ENCODE results near the gene PPP1R13B.

The PPP1R13B gene

DNA sequence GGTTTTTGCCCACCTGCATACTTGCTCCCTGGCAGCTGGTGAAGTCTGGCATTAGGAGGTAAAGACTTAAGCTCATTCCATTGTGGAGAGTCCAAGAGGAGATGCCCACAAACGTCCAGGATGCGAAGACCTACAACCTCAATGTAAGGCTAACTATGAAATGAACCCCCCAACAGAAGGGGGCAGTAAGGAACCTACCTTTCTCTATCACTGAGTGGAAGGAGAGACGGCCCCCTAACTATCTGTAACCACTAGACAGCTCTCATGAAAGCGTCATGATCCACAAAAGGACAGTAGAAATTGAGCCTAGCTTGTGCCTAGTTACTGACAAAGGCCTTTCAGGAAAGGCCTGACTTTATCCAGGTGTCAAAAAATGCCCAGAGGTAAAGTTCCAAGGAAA, 76.5 kb downstream of the PPP1R13B start:
- no peak for DNase-seq

DNA sequence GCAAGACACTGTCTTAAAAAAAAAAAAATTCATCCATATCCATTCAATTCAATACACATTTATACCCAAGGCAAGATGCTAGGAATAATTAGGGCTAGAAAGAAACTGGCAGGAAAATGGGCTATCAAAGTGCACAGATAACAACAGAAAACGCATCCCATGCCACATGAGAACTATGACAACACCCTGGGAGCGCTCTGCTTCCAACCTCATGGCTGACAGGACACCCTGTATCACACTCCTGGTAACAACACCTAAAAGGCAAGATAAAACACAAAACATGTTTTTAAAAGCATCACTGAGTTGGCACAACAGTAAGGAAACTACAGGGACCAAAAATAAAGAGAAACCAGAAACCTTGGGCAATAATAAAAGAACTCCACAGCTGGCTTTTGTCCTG, 76.9 kb downstream of the PPP1R13B start:
- DNase-seq = no peak

DNA sequence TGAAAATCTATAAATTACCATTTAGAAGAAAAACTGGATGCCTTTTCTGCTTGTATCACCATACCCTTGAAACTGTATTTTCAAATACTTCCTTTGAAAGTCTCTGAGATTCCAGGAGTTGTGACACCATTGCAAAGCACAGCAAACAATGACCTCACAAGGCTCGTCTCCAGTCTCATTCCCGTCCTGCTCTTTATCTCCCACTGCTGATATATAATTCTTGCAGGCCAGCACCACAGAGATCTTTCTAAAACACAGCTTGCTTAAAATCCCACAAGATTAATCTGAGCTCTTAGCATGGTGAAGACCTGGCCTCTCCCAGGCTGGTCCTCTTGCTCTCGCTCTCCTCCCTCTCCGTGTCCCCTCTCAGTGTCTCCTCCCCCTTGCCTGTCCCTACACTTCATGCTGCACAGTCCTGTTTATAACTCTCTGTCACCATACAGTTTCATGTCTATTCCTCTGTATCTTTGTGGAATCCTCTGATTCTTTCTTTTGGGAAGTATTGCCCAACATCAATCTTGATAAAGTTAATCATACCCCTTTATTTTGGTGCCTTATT, 80.0 kb downstream of the PPP1R13B start:
- DNase-seq = no peak

DNA sequence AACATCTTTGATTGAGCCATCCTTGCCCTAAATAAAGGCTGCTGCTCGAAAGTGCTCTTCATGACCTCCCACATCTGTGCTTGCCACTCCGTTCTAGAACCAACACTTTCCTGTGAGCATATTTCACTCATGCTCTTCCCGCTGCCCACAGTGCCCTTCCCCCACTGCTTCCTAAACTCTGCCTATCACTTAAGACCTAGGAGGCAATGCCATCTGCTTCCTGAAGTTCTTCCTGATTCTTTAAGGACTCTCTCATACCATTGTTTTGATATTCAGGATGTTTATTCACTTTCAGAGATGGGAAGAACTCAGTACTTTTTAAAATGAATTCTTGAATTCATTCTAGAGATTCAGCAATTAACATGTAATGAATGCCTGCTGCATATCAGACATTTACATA, 81.8 kb downstream of the PPP1R13B start:
- DNase-seq = no peak

DNA sequence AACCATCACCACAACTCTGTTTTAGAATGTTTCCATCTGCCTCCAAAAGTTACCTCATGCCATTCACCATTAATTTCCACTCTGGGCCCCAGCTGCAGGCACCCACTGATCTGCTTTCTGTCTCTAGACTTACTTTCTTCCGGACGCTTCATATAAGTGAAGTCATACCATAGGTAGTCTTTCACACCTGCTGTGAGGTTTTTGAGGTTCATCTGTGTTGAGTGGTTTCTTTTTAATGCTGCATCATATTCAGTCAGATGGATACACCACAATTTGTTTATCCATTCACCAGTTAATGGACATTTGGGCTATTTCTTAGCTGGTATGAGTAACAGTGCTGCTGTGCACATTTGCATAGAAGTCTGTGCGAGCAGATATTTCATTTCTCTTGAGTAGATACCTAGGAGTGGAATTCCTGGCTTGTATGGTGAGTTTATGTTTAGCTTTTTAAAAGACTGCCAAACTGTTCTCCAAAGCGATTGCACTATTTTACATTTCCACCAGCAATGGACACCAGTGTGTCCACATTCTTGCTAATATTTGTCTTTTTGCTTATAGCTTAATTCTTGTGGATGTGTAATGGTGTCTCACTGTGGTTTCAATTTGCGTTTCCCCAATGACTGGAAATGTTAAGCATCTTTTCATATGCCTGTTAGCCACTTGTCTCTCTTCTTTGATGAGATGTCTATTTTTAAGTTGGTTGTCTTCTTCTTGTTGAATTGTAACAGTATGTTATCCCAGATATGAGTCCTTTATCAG, 83.5 kb downstream of the PPP1R13B start:
- no peak for DNase-seq

DNA sequence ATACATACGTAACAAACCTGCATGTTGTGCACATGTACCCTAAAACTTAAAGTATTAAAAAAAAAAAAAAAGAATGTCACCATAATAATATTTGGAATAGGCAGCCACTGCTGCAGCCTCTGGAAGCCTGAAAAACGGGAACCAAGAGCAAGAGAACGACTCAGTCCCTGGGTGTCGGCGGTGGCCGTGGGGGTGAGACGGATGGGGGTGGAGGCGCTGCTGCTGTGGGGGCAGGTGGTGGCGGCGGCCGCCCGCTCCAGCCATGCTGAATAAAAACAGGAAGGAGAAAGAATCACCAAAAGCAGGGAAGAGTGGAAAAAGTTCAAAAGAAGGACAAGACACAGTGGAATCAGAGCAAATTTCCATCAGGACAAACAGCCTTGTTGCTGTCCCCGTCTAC, 84.8 kb downstream of the PPP1R13B start:
- DNase-seq = no peak

DNA sequence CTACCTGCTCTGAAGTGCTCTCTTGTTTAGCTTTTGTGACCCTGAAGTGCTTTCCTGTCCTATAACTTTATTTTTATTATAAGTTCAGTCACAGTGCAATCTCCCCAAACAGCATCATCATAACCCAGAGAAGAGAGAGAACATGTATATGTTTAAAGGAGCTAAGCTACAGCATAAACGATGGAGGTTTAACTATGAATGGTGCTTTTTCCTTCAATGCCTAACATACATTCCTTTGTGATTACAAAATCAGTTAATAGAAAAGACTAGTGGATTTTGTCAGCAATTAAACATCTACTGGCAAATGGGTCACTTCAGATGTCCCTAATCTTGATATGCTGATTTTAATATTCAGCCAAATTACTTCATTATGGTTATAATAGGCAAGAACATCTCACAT, 85.3 kb downstream of the PPP1R13B start:
- no peak for DNase-seq

DNA sequence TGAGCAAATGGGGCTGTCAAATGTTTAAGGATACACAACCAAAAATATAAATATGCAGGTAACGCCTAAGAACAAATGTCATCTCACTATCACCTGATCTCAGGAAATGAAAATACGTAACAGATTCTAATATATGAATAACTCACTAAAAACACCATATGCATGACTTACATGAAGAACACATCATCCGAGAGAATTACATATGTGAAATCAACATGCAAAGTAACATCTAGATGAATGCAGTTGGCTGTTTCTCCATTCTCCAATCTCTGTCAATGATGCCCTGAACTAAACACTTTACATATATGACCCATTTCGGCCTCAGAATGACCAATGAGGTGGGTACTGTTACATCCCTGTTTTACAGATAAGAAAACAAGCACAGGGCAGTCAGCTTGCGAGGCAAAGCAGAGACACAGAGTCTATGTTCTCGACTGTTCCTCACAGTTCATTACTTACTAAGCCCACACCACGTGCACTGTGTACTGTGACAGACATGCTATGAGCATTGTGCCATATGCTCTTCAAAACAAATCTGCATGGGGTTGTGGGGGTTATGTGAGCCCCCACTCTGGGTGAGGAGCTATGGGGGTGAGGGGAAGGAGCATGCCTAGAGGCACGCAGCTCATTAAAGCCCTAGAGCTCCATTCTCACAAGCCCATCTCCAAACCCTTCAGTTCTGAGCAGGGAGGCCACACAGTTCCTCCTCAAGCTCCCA, 89.2 kb downstream of the PPP1R13B start:
- no peak for DNase-seq

DNA sequence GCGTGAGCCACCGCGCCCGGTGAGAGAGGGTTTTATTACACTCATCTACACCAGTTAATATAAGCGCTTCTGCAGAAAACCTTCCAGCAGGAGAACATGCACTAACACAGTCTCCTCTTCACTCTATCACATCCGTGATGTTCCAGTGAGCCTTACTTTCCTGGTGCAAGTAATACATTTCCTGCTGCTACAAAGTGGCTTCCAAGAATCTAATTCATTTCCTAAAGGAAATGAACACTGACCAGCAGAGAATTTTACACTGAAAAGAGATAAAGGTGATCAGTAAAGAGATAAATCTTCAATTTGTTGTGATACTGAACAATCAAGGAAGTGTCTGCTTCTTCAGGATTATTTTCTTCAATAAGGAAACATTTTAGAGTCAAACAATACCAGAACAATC, 92.3 kb downstream of the PPP1R13B start:
- no peak for DNase-seq

DNA sequence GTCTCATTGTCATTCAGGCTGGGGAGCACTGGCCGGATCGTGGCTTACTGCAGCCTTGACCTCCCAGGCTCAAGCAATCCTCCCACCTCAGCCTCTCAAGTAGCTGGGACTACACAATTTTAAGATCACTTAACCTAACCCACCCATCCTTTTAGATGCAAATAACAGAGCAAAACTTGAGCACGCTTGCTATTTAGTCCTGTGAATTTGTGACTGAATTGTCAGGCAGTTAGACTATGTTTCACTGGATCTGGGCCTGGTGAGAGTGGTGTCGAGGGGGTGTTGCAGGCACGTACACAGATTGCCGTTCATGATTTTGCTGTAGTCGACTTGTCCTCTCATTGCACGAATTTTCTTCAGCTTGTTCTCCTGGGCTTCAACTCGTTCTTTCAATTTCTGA, 93.6 kb downstream of the PPP1R13B start:
- DNase-seq = no peak

DNA sequence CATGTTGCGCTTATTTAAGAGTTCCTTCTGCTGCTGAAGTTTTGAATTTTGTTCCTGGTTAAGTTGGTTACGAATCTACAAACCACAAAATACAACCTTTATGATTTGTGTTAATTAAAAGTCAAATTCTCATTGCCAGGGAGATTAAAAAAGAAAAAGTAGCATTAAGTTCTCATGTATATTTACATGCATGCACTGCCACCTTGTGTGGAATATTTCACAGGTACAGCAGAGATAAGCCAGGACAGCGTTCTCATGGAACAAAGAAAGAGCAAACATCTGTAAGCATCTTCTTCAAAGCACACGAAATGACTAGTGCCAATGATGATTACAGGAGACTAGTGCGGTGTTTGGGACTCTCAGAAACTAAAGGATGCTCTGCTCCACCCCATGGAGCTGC, 97.5 kb downstream of the PPP1R13B start:
- DNase-seq = no peak

DNA sequence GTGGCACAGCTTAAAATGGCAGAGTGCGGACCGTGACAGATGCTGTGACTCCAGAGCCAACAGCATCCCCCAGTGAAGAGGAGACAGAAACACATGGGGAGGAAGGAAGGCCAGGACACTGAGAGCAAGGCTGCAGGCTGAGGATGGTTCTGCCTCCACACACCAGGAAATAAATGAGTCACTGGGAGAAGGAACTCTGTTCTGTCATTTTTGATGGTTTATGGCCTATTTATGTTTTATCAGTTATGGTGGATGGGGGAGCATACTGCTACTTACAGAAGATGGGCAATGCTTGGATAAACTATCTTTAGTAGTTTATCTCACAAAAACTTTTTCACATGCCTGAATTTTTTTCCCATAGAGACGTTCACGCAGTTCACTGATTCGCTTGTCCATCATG, 97.9 kb downstream of the PPP1R13B start:
- no peak for DNase-seq

DNA sequence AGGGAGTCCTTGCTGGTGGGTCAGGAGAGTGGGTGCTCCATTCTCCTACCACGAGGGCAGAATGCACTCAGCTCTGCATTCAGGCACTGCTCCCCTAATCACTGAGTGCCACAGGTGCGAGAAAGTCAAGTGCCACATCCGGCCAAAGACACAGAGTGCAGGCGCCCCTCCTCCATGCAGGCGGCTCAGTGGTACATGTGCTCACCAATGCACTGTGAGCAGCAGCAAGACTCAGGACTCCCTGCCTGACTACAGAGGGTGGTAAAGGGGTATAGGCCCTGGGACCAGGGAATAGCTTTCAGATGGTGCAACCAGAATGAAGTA, 98.9 kb downstream of the PPP1R13B start:
- no peak for DNase-seq

DNA sequence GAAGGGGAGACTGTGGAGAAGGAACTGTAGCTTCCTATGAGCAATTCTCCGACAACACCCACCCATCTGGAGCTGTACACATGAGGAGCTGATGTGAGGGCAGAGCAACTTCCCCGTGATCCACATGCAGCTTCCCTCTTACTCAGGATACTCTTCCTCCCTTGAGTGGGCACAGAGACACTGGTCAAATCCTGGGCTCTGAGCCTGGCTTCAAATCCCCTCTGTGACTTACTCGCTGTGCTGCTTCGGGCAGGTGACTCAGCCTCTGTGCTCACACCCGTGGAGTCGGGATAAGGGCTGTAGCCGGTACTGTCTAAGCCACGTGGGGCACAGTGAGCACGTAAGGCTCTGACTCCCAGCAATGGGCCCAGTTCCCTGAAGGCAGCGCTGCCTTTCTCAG, 100.7 kb downstream of the PPP1R13B start:
- no peak for DNase-seq

DNA sequence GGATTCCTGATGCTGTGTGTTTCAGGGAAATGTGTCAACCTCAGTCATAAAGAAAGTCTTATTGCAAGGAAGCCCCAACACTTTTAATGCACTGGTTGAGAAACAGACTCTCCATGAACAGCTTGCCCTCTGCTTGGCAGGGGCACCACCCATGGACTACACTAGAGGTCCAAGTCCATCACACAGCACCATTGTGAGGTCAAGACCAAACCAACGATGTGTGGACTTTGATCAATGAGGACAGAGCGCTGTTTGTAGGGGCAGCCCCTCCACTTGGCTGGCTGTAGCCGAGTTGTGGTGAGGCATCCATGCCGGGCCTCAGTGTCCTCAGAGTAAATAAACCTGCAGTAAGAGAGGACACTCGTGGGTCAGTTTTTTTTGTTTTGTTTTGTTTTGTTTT, 102.0 kb downstream of the PPP1R13B start:
- DNase-seq = no peak

DNA sequence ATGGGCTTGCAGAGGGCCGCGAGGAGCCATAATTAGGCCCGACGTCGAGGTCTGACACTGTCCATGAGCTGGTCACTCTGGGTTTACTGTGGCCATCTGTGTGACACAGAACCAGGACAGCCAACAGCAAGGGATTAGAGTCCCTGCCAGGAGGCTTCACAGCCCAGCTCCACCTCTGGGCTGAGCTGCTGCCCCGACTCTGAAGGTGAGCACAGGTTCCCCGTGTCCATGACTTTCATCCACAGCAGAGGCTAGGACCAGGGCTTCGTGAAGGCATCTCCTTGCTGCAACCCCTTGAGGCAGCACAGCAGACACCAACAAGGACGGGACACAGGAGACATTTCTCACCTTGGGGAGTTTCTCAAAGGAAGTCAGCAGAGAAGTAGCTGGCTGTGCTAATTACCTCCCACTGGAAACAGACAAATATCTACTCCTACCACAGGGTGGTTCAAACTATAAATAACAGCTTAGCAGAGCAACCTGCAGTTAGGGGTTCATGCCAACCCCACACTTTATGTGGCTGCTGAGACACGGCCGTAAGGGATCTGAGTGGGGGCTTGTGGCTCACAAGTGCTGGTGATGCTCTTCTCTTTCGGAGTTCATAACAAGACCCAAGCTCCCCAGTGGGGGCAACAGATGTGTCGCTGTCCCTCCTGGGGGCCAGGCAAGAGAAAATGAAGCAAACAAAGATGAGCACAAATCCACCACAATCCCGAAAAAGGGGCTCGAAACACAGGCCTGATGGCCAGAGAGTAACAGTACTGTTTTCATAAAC, 102.6 kb downstream of the PPP1R13B start:
- no peak for DNase-seq

DNA sequence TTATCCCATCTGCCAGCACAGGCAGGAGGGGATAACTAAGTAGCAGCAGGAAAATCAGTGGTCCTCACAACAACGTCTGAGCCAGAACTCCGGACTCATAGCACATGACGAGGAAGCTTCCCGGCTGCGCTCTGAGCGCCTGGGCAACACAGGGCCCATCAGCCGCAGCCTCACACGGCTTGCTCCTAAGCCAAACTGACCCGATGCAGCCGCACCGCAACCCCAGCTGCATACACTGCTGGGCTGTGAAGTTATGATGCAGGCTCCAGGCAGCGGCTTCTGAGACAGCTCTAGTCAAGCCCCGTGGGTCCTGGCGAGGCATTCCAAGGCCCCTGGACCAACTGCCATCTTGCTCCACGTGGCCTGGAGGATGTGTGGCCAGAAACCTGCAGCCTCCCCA, 103.7 kb downstream of the PPP1R13B start:
- DNase-seq = no peak

DNA sequence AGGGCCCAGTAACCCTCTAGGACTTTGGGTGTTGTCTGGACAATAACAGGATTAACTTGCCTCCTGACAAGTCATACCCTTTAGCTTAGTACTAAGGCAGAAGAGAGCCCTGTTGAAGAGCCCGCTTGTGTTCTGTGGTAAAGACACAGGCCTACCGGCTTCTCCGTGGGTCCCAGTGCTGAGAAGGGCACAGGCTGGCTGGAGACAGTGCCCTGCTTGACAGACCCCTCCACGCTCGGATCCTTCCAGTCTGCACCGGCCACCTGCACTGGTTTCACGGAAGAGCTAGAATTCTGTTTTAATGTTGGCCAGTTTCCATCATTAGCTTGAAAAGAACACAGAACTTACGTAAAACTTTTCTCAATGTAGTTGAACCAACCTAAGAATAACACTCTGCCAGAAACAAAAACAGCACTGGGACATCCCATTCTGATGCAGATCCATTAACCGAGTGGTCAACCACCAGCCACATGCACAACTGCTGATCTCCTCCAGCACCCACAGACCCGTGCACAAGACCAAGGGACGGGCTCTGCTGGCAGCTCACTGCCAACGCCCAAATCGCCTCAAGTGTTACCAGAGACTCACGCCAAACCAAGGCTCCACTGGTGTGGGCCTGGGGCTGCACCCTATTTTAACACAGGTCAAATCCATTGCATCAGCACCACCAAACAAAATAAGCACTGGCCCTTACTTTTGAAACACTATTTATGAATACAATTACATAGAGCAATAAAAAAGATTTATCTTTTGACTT, 104.7 kb downstream of the PPP1R13B start:
- DNase-seq = no peak

DNA sequence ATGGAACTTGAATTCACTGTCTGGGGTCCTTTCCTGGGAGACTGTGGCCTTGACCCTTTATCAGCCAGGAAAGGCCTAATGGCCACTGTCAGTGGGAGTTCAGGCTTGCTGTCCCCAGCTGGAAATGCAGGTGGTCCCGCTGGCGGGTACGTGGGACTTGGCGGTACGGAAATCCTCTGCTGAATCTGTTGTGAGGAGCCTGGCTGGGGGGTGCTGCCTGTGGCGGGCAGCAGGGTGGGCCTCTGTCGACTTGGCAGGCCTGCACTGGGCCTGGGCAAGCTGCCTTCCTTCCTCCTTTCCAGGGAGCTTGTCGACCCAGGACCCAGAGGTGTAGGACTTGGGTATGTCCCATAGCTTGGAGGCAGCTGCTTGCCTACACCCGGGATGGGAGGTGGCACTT, 105.5 kb downstream of the PPP1R13B start:
- no peak for DNase-seq

DNA sequence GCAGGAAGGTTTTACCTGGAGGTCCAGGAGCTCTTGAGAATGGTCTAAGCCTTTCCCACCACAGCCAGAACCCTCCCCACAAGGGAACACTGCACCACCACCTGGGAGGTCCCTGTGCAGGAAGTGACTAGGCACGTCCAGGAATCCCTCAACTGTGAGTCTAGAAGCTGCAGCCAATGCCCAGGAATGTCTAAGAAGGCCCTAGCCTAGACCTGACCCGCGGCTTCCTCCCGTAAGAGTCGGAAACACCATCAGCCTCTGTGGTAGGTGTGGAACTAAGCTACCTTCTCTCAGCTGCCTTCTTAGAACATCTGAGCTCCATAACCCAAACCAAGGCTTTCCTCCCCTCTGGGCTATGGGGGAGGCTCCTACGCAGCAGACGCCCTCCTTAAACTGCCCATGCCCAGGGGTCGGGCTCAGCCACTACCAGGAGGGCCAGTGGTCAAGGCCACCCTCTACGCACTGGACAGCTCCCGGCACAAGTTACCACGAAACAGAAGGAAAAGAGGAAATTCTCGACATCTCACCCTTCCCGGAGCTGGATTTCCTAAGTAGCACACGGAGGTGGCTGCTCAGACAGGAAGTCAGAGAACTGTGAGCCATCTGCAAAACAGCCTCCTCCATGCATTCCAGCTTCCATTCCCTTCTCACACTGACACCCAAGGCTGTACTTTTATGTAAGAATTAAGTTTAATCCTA, 106.2 kb downstream of the PPP1R13B start:
- no peak for DNase-seq

DNA sequence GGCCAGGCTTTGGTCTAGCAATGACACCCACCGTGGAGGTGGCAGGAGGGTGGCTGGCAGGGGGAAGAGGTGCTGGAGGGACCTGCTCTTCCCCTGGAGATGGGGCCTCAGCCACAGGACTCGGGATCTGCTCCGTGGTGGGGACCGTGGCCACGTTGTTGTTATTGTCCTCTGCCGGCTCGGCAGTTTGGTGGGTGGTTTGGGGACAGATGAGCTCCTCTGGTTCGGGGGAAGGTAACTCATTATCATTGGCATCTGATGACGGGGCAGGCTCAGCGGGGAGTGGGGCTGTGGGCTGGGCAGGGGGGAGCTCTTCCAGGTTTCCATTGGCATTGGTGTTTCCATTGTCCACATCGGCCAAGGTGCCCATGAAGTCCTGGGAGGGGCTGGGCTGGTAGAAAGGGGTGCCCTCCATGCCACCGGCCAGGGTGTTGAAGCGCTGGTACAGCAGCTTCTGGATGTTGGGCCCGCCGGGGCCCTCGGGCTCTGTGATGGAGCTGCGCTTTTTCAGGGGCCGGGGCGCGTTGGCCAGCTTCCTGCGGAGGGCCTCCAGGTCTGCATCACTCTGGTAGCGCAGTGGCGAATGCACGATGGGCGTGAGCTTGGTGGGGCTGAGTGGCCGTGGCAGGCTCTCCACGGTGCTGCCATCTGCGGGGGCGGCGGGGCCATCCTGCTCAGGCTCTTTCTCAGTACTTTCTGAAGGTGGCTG, 107.4 kb downstream of the PPP1R13B start:
- DNase-seq = no peak

DNA sequence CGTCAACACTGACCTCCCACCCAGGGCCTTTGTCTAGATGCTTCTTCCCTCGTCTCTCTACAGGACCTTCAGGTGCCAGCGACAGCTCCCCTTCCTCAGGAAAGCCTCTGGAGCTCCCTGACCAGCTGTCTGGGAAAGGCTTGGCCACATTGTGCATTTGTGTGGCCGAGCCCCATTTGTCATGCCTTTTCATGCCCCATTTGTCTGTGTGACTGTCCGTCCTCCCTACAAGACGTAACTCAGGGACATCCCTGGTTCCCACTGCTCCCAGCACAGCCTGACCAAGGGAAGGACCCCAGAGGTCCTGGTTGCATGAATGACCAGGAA, 107.9 kb downstream of the PPP1R13B start:
- no peak for DNase-seq

Data from NCI-H2171 (cell line).